ENCODE measurements around the gene FHOD1.

- TF ChIP-seq CTCF (conservative IDR thresholded peaks at IDR 0.05; ENCODE audit: low read depth, low read length) (no peak), POLR2A (IDR thresholded peaks at IDR 0.05; ENCODE audit: low read depth, low read length) (no peak), FOS (IDR thresholded peaks at IDR 0.05; ENCODE audit: low read depth, low read length) (no peak), MAZ (IDR thresholded peaks at IDR 0.05; ENCODE audit: borderline replicate concordance, low read depth, low read length) (no peak)
Observed at GRCh38 chr16:67283039-67283825, 36.0 kb upstream of the FHOD1 start.
